HepG2 (cell line): ENCODE measurements around the gene TPX2. TPM values are rescaled to one million over a fixed set of nuclear protein-coding genes. Genes with fewer than 3 reads are reported as not detected.

Experiments used
- ATF3 ChIP-seq: sonication (generic); formaldehyde crosslinking; IDR thresholded peaks from 2 replicates; pipeline ENCODE4 v1.4.0; 2020; ENCODE audit warnings: missing genetic modification reagents
- BRCA1 ChIP-seq: sonication (generic); formaldehyde crosslinking; IDR thresholded peaks from 2 replicates; pipeline ENCODE4 v1.4.0; 2020; ENCODE audit warnings: missing genetic modification reagents
- HCFC1 ChIP-seq: fragments of 150-350 bp; IDR thresholded peaks from 2 replicates; pipeline ENCODE4 v1.6.1; 2014; ENCODE audit warnings: low read depth, low read length
- HNRNPL ChIP-seq: fragments of 200-400 bp; formaldehyde crosslinking; IDR thresholded peaks from 2 replicates; pipeline ENCODE4 v1.6.1; 2017; ENCODE audit warnings: mild to moderate bottlenecking, low read depth, low read length
- KAT2B ChIP-seq: fragments of 150-350 bp; IDR thresholded peaks from 2 replicates; pipeline ENCODE4 v1.6.1; 2014; ENCODE audit warnings: low read depth, low read length, borderline replicate concordance
- NCOA5 ChIP-seq: sonication (generic); formaldehyde crosslinking; IDR thresholded peaks from 2 replicates; pipeline ENCODE4 v1.4.0; 2020; ENCODE audit warnings: missing genetic modification reagents
- PBX3 ChIP-seq: sonication (generic); formaldehyde crosslinking; IDR thresholded peaks from 2 replicates; pipeline ENCODE4 v1.8.1; 2023; ENCODE audit warnings: missing genetic modification reagents, inconsistent platforms, borderline replicate concordance
- PLSCR1 ChIP-seq: sonication (generic); formaldehyde crosslinking; IDR thresholded peaks from 2 replicates; pipeline ENCODE4 v1.5.0; 2020; ENCODE audit warnings: missing genetic modification reagents, mild to moderate bottlenecking, borderline replicate concordance
- POLR2AphosphoS2 ChIP-seq: IDR thresholded peaks from 2 replicates; pipeline ENCODE4 v1.6.1; 2011; ENCODE audit warnings: low read depth, low read length, improper control_type of control experiment
- RBAK ChIP-seq: sonication (generic); formaldehyde crosslinking; IDR thresholded peaks from 2 replicates; pipeline ENCODE4 v1.5.1; 2020; ENCODE audit warnings: mild to moderate bottlenecking, missing genetic modification reagents
- REST ChIP-seq, 2 experiments: IDR thresholded peaks; 2 replicates each; pipeline ENCODE4 v1.6.1; 2011 to 2012; ENCODE audit warnings: low read length in 2 of 2, borderline replicate concordance in 1 of 2, low read depth in 1 of 2, mild to moderate bottlenecking in 1 of 2, moderate library complexity in 1 of 2
- TCF7 ChIP-seq: sonication (generic); IDR thresholded peaks from 2 replicates; pipeline ENCODE4 v1.6.1; 2016; ENCODE audit warnings: antibody characterized with exemption, low read depth
- ZBTB44 ChIP-seq: sonication (generic); formaldehyde crosslinking; IDR thresholded peaks from 2 replicates; pipeline ENCODE4 v1.4.0; 2020; ENCODE audit warnings: missing genetic modification reagents
- ZBTB7B ChIP-seq: sonication (generic); formaldehyde crosslinking; IDR thresholded peaks from 2 replicates; pipeline ENCODE4 v1.4.0; 2020; ENCODE audit warnings: missing genetic modification reagents
- ZMYM2 ChIP-seq: sonication (generic); formaldehyde crosslinking; IDR thresholded peaks from 2 replicates; pipeline ENCODE4 v1.8.0; 2022; ENCODE audit warnings: mild to moderate bottlenecking, missing genetic modification reagents
- ZNF12 ChIP-seq: sonication (generic); formaldehyde crosslinking; IDR thresholded peaks from 2 replicates; pipeline ENCODE4 v1.5.0; 2020; ENCODE audit warnings: missing genetic modification reagents
- ZNF235 ChIP-seq: sonication (generic); formaldehyde crosslinking; IDR thresholded peaks from 2 replicates; pipeline ENCODE4 v1.8.1; 2023; ENCODE audit warnings: mild to moderate bottlenecking, missing genetic modification reagents, borderline replicate concordance
- ZNF569 ChIP-seq: sonication (generic); formaldehyde crosslinking; IDR thresholded peaks from 2 replicates; pipeline ENCODE4 v1.5.0; 2020; ENCODE audit warnings: mild to moderate bottlenecking, missing genetic modification reagents, moderate library complexity, borderline replicate concordance
- ZNF782 ChIP-seq: sonication (generic); formaldehyde crosslinking; IDR thresholded peaks from 2 replicates; pipeline ENCODE4 v1.4.0; 2020; ENCODE audit warnings: missing genetic modification reagents, mild to moderate bottlenecking, borderline replicate concordance
- polyA plus RNA-seq, 8 experiments: library from polyadenylated mRNA; depleted of rRNA in 3 of 8; stranded (reverse) in 7 of 8; unstranded in 1 of 8; fragments of >200 nt; fragmentation: Illumina TruSeq in 4 of 8; extraction: Trizol in 4 of 8; gene quantifications; 2 replicates each; pipeline versions ENCODE4 v1.2.1 to v1.2.3, GENCODE V29; 2011 to 2016; ENCODE audit warnings: low read depth in 4 of 8, missing spikeins in 1 of 8, mixed read lengths in 1 of 8; ENCODE audit not compliant: insufficient read depth in 1 of 8
- total RNA-seq, 5 experiments: library from RNA; depleted of rRNA; stranded (reverse); fragments of >200 nt; fragmentation: Illumina TruSeq; extraction: Trizol; gene quantifications; 2 replicates each; pipeline ENCODE4 v1.2.3, GENCODE V29; 2016; ENCODE audit warnings: low read depth in 1 of 5

TPX2 gene
- total and polyA plus RNA-seq, 2 of the 13 experiments (the other 11 are each of a cell fraction or from before 2014, with no cell fraction given), result 34.3 to 124 TPM

GRCh38 chr20:31738729-31739549, at the start of gene TPX2 (continued):
- no peak for TF ChIP-seq ZBTB44
- TF ChIP-seq ATF3, result peak; percentile 74
- TF ChIP-seq ZBTB7B (CRISPR knock-in tag), result peak; percentile 85
- no peak for TF ChIP-seq TCF7
- 0 out of 2 replicates have a peak, but pooled peaks have one; percentile 56 for TF ChIP-seq HNRNPL
- no peak for TF ChIP-seq ZMYM2 (CRISPR knock-in tag)
- TF ChIP-seq ZNF235, result peak; percentile 68; the same call in 1 of the 2 replicates
- TF ChIP-seq PLSCR1, result no peak
- TF ChIP-seq PBX3 (CRISPR knock-in tag), result 0 out of 2 replicates have a peak, but pooled peaks have one; percentile 30
- TF ChIP-seq RBAK (CRISPR knock-in tag), result 0 out of 2 replicates have a peak, but pooled peaks have one; percentile 56
- TF ChIP-seq HCFC1, result peak; percentile 82
- TF ChIP-seq ZNF782 (CRISPR knock-in tag), result 0 out of 2 replicates have a peak, but pooled peaks have one; percentile 83
- peak; percentile 83; the same call in 1 of the 2 replicates for TF ChIP-seq BRCA1 (CRISPR knock-in tag)
- no peak for TF ChIP-seq NCOA5
- no peak for TF ChIP-seq POLR2AphosphoS2
- peak; percentile 53 for TF ChIP-seq ZNF12 (CRISPR knock-in tag)
- peak; percentile 94; the same call in 1 of the 2 replicates for TF ChIP-seq ZNF569 (CRISPR knock-in tag)
- TF ChIP-seq REST (IDR thresholded peaks at IDR 0.05; ENCODE audit: borderline replicate concordance in 1 of 2, low read depth in 1 of 2, low read length in 2 of 2), result peak in 1 of 2 experiments; percentile 55; a peak in 1 of 4 replicates
- no peak for TF ChIP-seq KAT2B
